Neural progenitor cell (in vitro differentiated cells): ENCODE data around the gene RUFY4.

Experiments used
- EZH2 ChIP-seq: fragments of 200-600 bp; sonication (generic); IDR thresholded peaks from 2 replicates; pipeline ENCODE4 v1.6.1; 2017; ENCODE audit warnings: antibody characterized with exemption, mild to moderate bottlenecking, moderate library complexity
- TF ChIP-seq, protein P1 (sequence below): fragments of 200-600 bp; sonication (generic); IDR thresholded peaks from 2 replicates; pipeline ENCODE4 v1.5.1; 2017; ENCODE audit warnings: antibody characterized with exemption, mild to moderate bottlenecking

DNA sequence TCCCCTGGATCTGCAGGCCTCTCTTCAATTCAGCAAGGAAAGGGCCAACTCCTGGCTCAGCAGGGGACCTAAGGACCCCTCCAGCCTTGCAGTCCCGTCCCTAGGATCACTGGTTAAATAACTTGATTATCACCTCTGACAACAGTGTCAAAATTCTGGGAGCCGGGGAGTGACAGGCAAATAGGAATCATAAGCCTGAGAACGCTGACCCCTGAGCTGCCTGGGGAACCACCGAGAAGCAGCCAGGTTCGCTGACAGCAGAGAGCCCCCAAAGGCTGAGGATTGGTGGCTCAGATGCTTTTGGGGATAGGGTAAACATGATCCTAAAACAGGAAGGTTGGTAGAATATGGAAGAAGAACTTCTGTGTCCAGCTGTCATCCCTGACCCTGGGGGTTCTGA lies 48.8 kb upstream of the RUFY4 start:
- no peak for TF ChIP-seq EZH2
- TF ChIP-seq, protein P1, sequence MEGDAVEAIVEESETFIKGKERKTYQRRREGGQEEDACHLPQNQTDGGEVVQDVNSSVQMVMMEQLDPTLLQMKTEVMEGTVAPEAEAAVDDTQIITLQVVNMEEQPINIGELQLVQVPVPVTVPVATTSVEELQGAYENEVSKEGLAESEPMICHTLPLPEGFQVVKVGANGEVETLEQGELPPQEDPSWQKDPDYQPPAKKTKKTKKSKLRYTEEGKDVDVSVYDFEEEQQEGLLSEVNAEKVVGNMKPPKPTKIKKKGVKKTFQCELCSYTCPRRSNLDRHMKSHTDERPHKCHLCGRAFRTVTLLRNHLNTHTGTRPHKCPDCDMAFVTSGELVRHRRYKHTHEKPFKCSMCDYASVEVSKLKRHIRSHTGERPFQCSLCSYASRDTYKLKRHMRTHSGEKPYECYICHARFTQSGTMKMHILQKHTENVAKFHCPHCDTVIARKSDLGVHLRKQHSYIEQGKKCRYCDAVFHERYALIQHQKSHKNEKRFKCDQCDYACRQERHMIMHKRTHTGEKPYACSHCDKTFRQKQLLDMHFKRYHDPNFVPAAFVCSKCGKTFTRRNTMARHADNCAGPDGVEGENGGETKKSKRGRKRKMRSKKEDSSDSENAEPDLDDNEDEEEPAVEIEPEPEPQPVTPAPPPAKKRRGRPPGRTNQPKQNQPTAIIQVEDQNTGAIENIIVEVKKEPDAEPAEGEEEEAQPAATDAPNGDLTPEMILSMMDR, result no peak
